H9 (cell line): ENCODE measurements around the gene KLHL14. TPM values are rescaled to one million over a fixed set of nuclear protein-coding genes. Genes with fewer than 3 reads are reported as not detected.

ENCODE experiments used
- DNase-seq: peaks from one replicate; pipeline ENCODE4 v3.0.0-alpha.2; 2017
- H2AFZ ChIP-seq: one replicate; pipeline ENCODE4 v1.6.1; 2013; ENCODE audit warnings: mild to moderate bottlenecking, low read length, control low read depth, moderate library complexity
- H2AK5ac ChIP-seq: 2 replicates; pipeline ENCODE4 v1.6.1; 2013; ENCODE audit warnings: low read length, control low read depth, mixed read lengths; ENCODE audit not compliant: insufficient read length
- H2BK120ac ChIP-seq: one replicate; pipeline ENCODE4 v1.6.1; 2013; ENCODE audit warnings: low read depth, mild to moderate bottlenecking, low read length, control low read depth, inconsistent platforms; ENCODE audit not compliant: poor library complexity, severe bottlenecking
- H2BK12ac ChIP-seq: 2 replicates; pipeline ENCODE4 v1.6.1; 2013; ENCODE audit warnings: low read length, control low read depth, mixed read lengths, low read depth; ENCODE audit not compliant: insufficient read length
- H2BK15ac ChIP-seq: 2 replicates; pipeline ENCODE4 v1.6.1; 2013; ENCODE audit warnings: low read depth, low read length, control low read depth
- H2BK20ac ChIP-seq: one replicate; pipeline ENCODE4 v1.6.1; 2013; ENCODE audit warnings: low read depth, mild to moderate bottlenecking, low read length, control low read depth, inconsistent platforms; ENCODE audit not compliant: poor library complexity, severe bottlenecking
- H2BK5ac ChIP-seq: 2 replicates; pipeline ENCODE4 v1.6.1; 2013; ENCODE audit warnings: low read length, control low read depth, mixed read lengths; ENCODE audit not compliant: insufficient read length
- H3K14ac ChIP-seq: 2 replicates; pipeline ENCODE4 v1.6.1; 2013; ENCODE audit warnings: low read length, control low read depth; ENCODE audit not compliant: insufficient read depth
- H3K18ac ChIP-seq: 2 replicates; pipeline ENCODE4 v1.6.1; 2013; ENCODE audit warnings: low read depth, mild to moderate bottlenecking, mixed read lengths, low read length, control low read depth; ENCODE audit not compliant: insufficient read length
- H3K23ac ChIP-seq: 2 replicates; pipeline ENCODE4 v1.6.1; 2013; ENCODE audit warnings: low read length, control low read depth, mixed read lengths, low read depth; ENCODE audit not compliant: insufficient read length
- H3K23me2 ChIP-seq: 2 replicates; pipeline ENCODE4 v1.6.1; 2013; ENCODE audit warnings: low read depth, mild to moderate bottlenecking, mixed read lengths, low read length, control low read depth; ENCODE audit not compliant: insufficient read length, poor library complexity, severe bottlenecking
- H3K27ac ChIP-seq: 2 replicates; pipeline ENCODE4 v1.5.1; 2013; ENCODE audit warnings: low read length, control low read depth, mixed read lengths, low read depth; ENCODE audit not compliant: insufficient read length
- H3K27me3 ChIP-seq: 2 replicates; pipeline ENCODE4 v1.6.1; 2013; ENCODE audit warnings: low read length, control low read depth, inconsistent platforms; ENCODE audit not compliant: insufficient read depth
- H3K4ac ChIP-seq: 2 replicates; pipeline ENCODE4 v1.6.1; 2013; ENCODE audit warnings: low read depth, mild to moderate bottlenecking, control low read depth, inconsistent platforms, low read length, moderate library complexity
- H3K4me1 ChIP-seq: 2 replicates; pipeline ENCODE4 v1.6.1; 2013; ENCODE audit warnings: low read length, control low read depth, inconsistent platforms; ENCODE audit not compliant: insufficient read depth
- H3K4me2 ChIP-seq: 2 replicates; pipeline ENCODE4 v1.6.1; 2013; ENCODE audit warnings: low read length, control low read depth, mixed read lengths; ENCODE audit not compliant: insufficient read length, insufficient read depth
- H3K56ac ChIP-seq: 2 replicates; pipeline ENCODE4 v1.6.1; 2013; ENCODE audit warnings: low read depth, mild to moderate bottlenecking, mixed read lengths, low read length, control low read depth; ENCODE audit not compliant: insufficient read length
- H3K79me1 ChIP-seq: 2 replicates; pipeline ENCODE4 v1.6.1; 2013; ENCODE audit warnings: low read depth, mild to moderate bottlenecking, moderate library complexity, low read length, control low read depth, inconsistent platforms; ENCODE audit not compliant: insufficient read depth, poor library complexity, severe bottlenecking
- H3K79me2 ChIP-seq: 2 replicates; pipeline ENCODE4 v1.6.1; 2013; ENCODE audit warnings: low read length, control low read depth, inconsistent platforms; ENCODE audit not compliant: insufficient read depth
- H3K9ac ChIP-seq: 2 replicates; pipeline ENCODE4 v1.6.1; 2013; ENCODE audit warnings: low read length, control low read depth, mixed read lengths; ENCODE audit not compliant: insufficient read length; ENCODE audit errors: extremely low read depth
- H3K9me3 ChIP-seq: one replicate; pipeline ENCODE4 v1.6.1; 2013; ENCODE audit warnings: low read depth, low read length, inconsistent platforms; ENCODE audit not compliant: control insufficient read depth
- H3T11ph ChIP-seq: one replicate; pipeline ENCODE4 v1.6.1; 2013; ENCODE audit warnings: mild to moderate bottlenecking, low read length, control low read depth, inconsistent platforms
- H4K20me1 ChIP-seq: one replicate; pipeline ENCODE4 v1.6.1; 2013; ENCODE audit not compliant: control insufficient read depth, insufficient read length, insufficient read depth
- H4K5ac ChIP-seq: 2 replicates; pipeline ENCODE4 v1.6.1; 2013; ENCODE audit warnings: low read depth, mild to moderate bottlenecking, mixed read lengths, low read length, control low read depth; ENCODE audit not compliant: insufficient read length
- H4K8ac ChIP-seq: replicated peaks from 2 replicates; pipeline ENCODE4 v1.6.1; 2013; ENCODE audit warnings: low read length, control low read depth, mixed read lengths, low read depth; ENCODE audit not compliant: insufficient read length
- H4K91ac ChIP-seq: 2 replicates; pipeline ENCODE4 v1.6.1; 2013; ENCODE audit warnings: low read depth, mild to moderate bottlenecking, moderate library complexity, mixed read lengths, low read length, control low read depth; ENCODE audit not compliant: insufficient read length
- H3K27ac Mint-ChIP-seq, 3 experiments: 2 replicates in 2 of 3; 3 replicates in 1 of 3; pipeline ENCODE4 v1.8.0; 2020 to 2021; ENCODE audit warnings: mixed read lengths in 3 of 3, mild to moderate bottlenecking in 1 of 3, moderate library complexity in 1 of 3
- H3K27me3 Mint-ChIP-seq: 2 replicates; pipeline ENCODE4 v1.8.0; 2021; ENCODE audit warnings: low read depth, mild to moderate bottlenecking, moderate library complexity, mixed read lengths
- H3K36me3 Mint-ChIP-seq, 3 experiments: 2 replicates in 2 of 3; 3 replicates in 1 of 3; pipeline ENCODE4 v1.8.0; 2020 to 2021; ENCODE audit warnings: low read depth in 3 of 3, mixed read lengths in 3 of 3; ENCODE audit not compliant: insufficient read depth in 1 of 3
- H3K4me1 Mint-ChIP-seq, 2 experiments: 2 replicates each; pipeline ENCODE4 v1.8.0; 2020; ENCODE audit warnings: mixed read lengths in 2 of 2
- H3K4me3 Mint-ChIP-seq, 2 experiments: 2 replicates in 1 of 2; 3 replicates in 1 of 2; pipeline ENCODE4 v1.8.0; 2020 to 2021; ENCODE audit warnings: mild to moderate bottlenecking in 2 of 2, mixed read lengths in 2 of 2, moderate library complexity in 1 of 2
- H3K9me3 Mint-ChIP-seq, 2 experiments: 2 replicates in 1 of 2; 3 replicates in 1 of 2; pipeline ENCODE4 v1.8.0; 2020; ENCODE audit warnings: mild to moderate bottlenecking in 2 of 2, mixed read lengths in 2 of 2, moderate library complexity in 1 of 2
- CTCF ChIP-seq: fragments of 200-600 bp; sonication (generic); conservative IDR thresholded peaks from 3 replicates; pipeline ENCODE4 v1.8.0; 2021; ENCODE audit warnings: antibody characterized with exemption, mild to moderate bottlenecking
- WGBS: extraction: QIAGEN DNeasy Blood & Tissue Kit; methylation state at CpG from one replicate; pipeline ENCODE4 v1.1.7; 2013; ENCODE audit warnings: missing lambda C conversion rate, low lambda C conversion rate, mixed read lengths; ENCODE audit not compliant: insufficient read length; ENCODE audit errors: extremely low coverage; 5-methylcytosine and 5-hydroxymethylcytosine counted together
- total RNA-seq: library from RNA; stranded (reverse); gene quantifications from 2 replicates; pipeline ENCODE4 v1.2.1, GENCODE V29; 2021

Gene KLHL14
- total RNA-seq, 1 experiment from 2014 or later = 1.0 TPM

DNA sequence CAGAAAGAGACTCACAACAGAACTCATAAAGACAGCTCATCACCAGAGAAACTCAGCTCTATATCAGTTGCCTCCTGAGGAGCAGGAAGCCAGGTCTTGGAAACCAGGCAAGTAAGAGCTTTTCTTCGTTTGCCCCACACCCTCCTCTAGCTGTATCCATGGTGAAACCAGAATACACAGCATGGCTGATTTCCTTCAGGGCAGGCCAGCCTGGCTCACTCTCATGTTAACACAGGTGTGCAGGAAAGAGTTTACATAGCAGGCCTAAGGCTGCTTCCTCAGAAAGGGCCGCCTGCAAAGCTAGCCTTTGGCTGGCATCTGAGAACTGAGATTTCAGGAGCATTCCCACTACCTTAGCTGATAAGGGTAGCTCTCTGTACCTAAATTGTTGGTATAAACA is 65.7 kb downstream of the KLHL14 start:
- Histone ChIP-seq H2BK5ac (no peak overlapping the region), H3K9me3 (no peaks in the 10 kb centered on the region), H3T11ph (no peak overlapping the region), H2AFZ (no peak overlapping the region), H3K4ac (no peak overlapping the region), H3K18ac (no peak overlapping the region), H3K27me3 (no peaks in the 10 kb centered on the region), H2BK20ac (no peak overlapping the region), H4K91ac (no peak overlapping the region), H4K20me1 (no peaks in the 10 kb centered on the region), H3K27ac (no peak overlapping the region), H3K9ac (no peak overlapping the region), H3K79me2 (no peaks in the 10 kb centered on the region), H3K23ac (no peak overlapping the region), H3K4me2 (no peak overlapping the region), H3K23me2 (no peaks in the 10 kb centered on the region), H4K5ac (no peak overlapping the region), H3K56ac (no peak overlapping the region), H3K79me1 (no peaks in the 10 kb centered on the region), H3K4me1 (no peaks in the 10 kb centered on the region), H4K8ac (no peak overlapping the region), H2BK120ac (no peak overlapping the region), H2AK5ac (no peak overlapping the region), H3K14ac (no peak overlapping the region), H2BK12ac (no peak overlapping the region), H2BK15ac (no peak overlapping the region)
- H3K36me3 Mint-ChIP-seq = no peaks in the 10 kb centered on the region
- no peak for DNase-seq
- H3K27ac Mint-ChIP-seq = no peak overlapping the region
- no CpG with 5 or more reads among the region's 2 CpGs for WGBS
- H3K27me3 Mint-ChIP-seq = no peaks in the 10 kb centered on the region
- H3K9me3 Mint-ChIP-seq = no peaks in the 10 kb centered on the region
- TF ChIP-seq CTCF = no peak
- no peak overlapping the region for H3K4me3 Mint-ChIP-seq
- no peaks in the 10 kb centered on the region for H3K4me1 Mint-ChIP-seq
